Prostate gland (tissue), 2 donors: ENCODE results near the gene SYT7. TPM values are rescaled to one million over a fixed set of nuclear protein-coding genes. Genes with fewer than 3 reads are reported as not detected.

Source experiments
- DNase-seq: peaks from one replicate; pipeline ENCODE4 v3.0.0-alpha.2; 2019; ENCODE audit warnings: low spot score
- H3K27ac ChIP-seq, 2 donors: fragments of 200-600 bp; sonication (generic); 2 replicates each; pipeline ENCODE4 v1.5.1; 2017 to 2019
- H3K27me3 ChIP-seq: fragments of 200-600 bp; sonication (generic); replicated peaks from 2 replicates; pipeline ENCODE4 v1.5.1; 2019; ENCODE audit not compliant: insufficient read depth
- H3K36me3 ChIP-seq, 2 donors: fragments of 200-600 bp; sonication (generic); 1 replicate in 1 of 2; 2 replicates in 1 of 2; pipeline versions ENCODE4 v1.5.1 to v1.8.1; 2017 to 2019
- H3K4me1 ChIP-seq: fragments of 200-600 bp; sonication (generic); replicated peaks from 2 replicates; pipeline ENCODE4 v1.5.1; 2019
- H3K4me3 ChIP-seq, 2 donors: fragments of 200-600 bp; sonication (generic); 2 replicates each; pipeline ENCODE4 v1.5.1; 2017 to 2019
- H3K9me3 ChIP-seq: fragments of 200-600 bp; sonication (generic); 2 replicates; pipeline ENCODE4 v1.5.1; 2017
- CTCF ChIP-seq, 4 experiments: fragments of 200-600 bp in 2 of 4; fragments of 450-650 bp in 2 of 4; sonication (generic) in 2 of 4; IDR thresholded peaks; 1 replicate in 3 of 4; 2 replicates in 1 of 4; pipeline ENCODE4 v1.5.1; 2016 to 2019; ENCODE audit warnings: antibody characterized with exemption in 4 of 4, mild to moderate bottlenecking in 2 of 4, moderate library complexity in 2 of 4
- POLR2A ChIP-seq: fragments of 450-650 bp; IDR thresholded peaks from one replicate; pipeline ENCODE4 v1.6.1; 2016; ENCODE audit warnings: antibody characterized with exemption, mild to moderate bottlenecking
- POLR2AphosphoS5 ChIP-seq: sonication (generic); formaldehyde crosslinking; IDR thresholded peaks from one replicate; pipeline ENCODE4 v1.6.1; 2017; ENCODE audit warnings: antibody characterized with exemption
- WGBS: methylation state at CpG from one replicate; pipeline ENCODE4 v1.1.5; 2018; 5-methylcytosine and 5-hydroxymethylcytosine counted together
- intact Hi-C: fragments of 100-400 bp; cut with DNase I; formaldehyde crosslinking; loops from one replicate; pipeline ENCODE4 v1.14.2; 2022
- total RNA-seq, 2 donors: library from RNA; depleted of rRNA; stranded (reverse); fragments of >200 nt; gene quantifications; one replicate each; pipeline ENCODE4 v1.1.0, GENCODE V29; 2016

Gene SYT7
- total RNA-seq, 2 donors from 2014 or later, result 114 to 199 TPM

GRCh38 chr11:61609000-61609979, 28.4 kb upstream of the SYT7 start:
- H3K36me3 ChIP-seq, result no peaks in the 10 kb centered on the region
- no peaks in the 10 kb centered on the region for H3K27me3 ChIP-seq
- intact Hi-C loops, result no loop called here
- TF ChIP-seq CTCF (IDR thresholded peaks at IDR 0.05) (no peak), POLR2A (no peak), POLR2AphosphoS5 (peak; percentile 81)
- H3K4me3 ChIP-seq, result no peak overlapping the region
- 49% methylated on average over 22 of the region's 22 CpGs for WGBS
- no peaks in the 10 kb centered on the region for H3K9me3 ChIP-seq
- peak overlapping the region; percentile 89 to 98 for H3K27ac ChIP-seq
- peaks cover 22% of the 10 kb centered on the region for H3K4me1 ChIP-seq
- peak; percentile 79 for DNase-seq

- no peak for TF ChIP-seq CTCF (IDR thresholded peaks at IDR 0.05)
- peak; percentile 70 for TF ChIP-seq POLR2AphosphoS5
- peak overlapping the region; percentile 89 to 98 for H3K27ac ChIP-seq
- H3K4me3 ChIP-seq, result no peak overlapping the region
- H3K27me3 ChIP-seq, result no peaks in the 10 kb centered on the region
- no peaks in the 10 kb centered on the region for H3K9me3 ChIP-seq
- 70% methylated on average over 14 of the region's 14 CpGs for WGBS
- peaks cover 26% of the 10 kb centered on the region for H3K4me1 ChIP-seq
- H3K36me3 ChIP-seq, result no peaks in the 10 kb centered on the region
- intact Hi-C loops, result no loop called here
- peak; percentile 60 for DNase-seq
These were observed 27.2 kb upstream of the SYT7 start for GRCh38 chr11:61607920-61608599.

- Histone ChIP-seq H3K4me3 (no peak overlapping the region), H3K27me3 (no peaks in the 10 kb centered on the region), H3K9me3 (no peaks in the 10 kb centered on the region), H3K4me1 (peaks cover 32% of the 10 kb centered on the region), H3K36me3 (no peaks in the 10 kb centered on the region), H3K27ac (peak overlapping the region; percentile 89 to 98)
- intact Hi-C loops, result no loop called here
- DNase-seq, result no peak
- peak; percentile 86 for TF ChIP-seq POLR2AphosphoS5
- TF ChIP-seq POLR2A, result no peak
- TF ChIP-seq CTCF (IDR thresholded peaks at IDR 0.05), result peak in 1 of 4 experiments; percentile 10
- 44% methylated on average over 3 of the region's 3 CpGs for WGBS
These were observed 26.6 kb upstream of the SYT7 start for GRCh38 chr11:61607426-61607825.

- intact Hi-C loops, result no loop called here
- DNase-seq, result no peak
- 77% methylated on average over 6 of the region's 6 CpGs for WGBS
- no peaks in the 10 kb centered on the region for H3K9me3 ChIP-seq
- TF ChIP-seq POLR2AphosphoS5, result no peak
- TF ChIP-seq CTCF (IDR thresholded peaks at IDR 0.05), result no peak
- TF ChIP-seq POLR2A, result no peak
- peak overlapping the region; percentile 89 to 98 for H3K27ac ChIP-seq
- no peak overlapping the region for H3K4me3 ChIP-seq
- H3K27me3 ChIP-seq, result no peaks in the 10 kb centered on the region
- H3K4me1 ChIP-seq, result peaks cover 33% of the 10 kb centered on the region
- H3K36me3 ChIP-seq, result no peaks in the 10 kb centered on the region
These were observed 22.8 kb upstream of the SYT7 start for GRCh38 chr11:61603667-61604066.
